ENCODE measurements around the gene DPEP3. TPM values are rescaled to one million over a fixed set of nuclear protein-coding genes. Genes with fewer than 3 reads are reported as not detected.
A peak's percentile ranks its signal among the peaks of the same experiment; 100 is the strongest.

Gene DPEP3
- total and polyA plus RNA-seq, 7 donors = 0.09 to 0.46 (median 0.27) TPM; not detected in 4

DNA sequence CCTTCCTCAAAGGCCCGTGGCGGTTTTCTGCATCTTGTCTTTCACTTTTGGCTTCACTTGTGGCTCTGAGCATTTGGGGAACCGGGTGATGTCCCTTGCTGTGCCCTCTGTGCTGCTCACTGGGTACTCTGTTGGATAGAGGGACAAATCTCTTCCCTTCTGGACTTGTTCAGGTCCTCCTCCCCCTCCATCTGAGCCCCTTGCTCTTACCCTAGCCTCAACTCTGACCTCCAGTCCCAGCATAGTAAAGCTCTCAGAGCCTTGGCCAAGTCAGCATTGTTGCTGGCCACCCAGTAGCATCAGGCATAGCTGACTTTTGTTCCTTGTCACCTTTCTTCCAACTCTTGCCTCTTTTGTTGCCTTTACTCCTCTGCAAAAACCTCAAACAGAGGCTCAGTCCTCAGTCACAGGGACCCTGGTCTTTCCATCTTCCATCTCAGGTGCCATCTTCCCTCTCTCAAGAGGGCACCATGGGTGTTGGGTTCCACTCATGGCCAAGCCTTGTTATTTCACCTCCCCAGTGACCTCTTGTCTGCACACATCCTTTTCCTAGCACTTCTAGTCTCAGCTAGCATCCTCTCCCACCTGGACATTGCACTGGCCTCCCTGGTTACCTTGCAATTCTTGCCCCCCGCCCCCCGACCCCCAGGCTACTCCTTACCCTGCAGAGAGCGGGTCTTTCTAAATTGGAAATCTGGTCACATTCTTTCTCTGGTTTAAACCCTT is 43.3 kb downstream of the DPEP3 start:
- H3K4me1 ChIP-seq = peaks cover 0 to 34% (median 28%) of the 10 kb centered on the region in 4 donors
- 44 to 48% methylated on average over 6 of the region's 6 CpGs for WGBS, 2 donors
- peak overlapping the region; percentile 91 to 97 (median 94) for H3K27ac ChIP-seq
- no peaks in the 10 kb centered on the region for H3K9me3 ChIP-seq
- peaks cover 0 to 30% (median 6%) of the 10 kb centered on the region in 4 donors for H3K36me3 ChIP-seq
- intact Hi-C loops (cut with DNase I) = loop anchor here (5.0 to 10.0 kb wide), 2 partner anchors 95 to 412 kb away; partner anchors contain the start of genes RIPOR1 and THAP11
- DNase-seq = no peak
- no peaks in the 10 kb centered on the region for H3K27me3 ChIP-seq
- H3K4me3 ChIP-seq = peak overlapping the region; percentile 77 to 89 (median 84)
- TF ChIP-seq POLR2A (IDR thresholded peaks at IDR 0.05) = no peak
- peak in 1 of 4 donors; percentile 3 for TF ChIP-seq POLR2AphosphoS5 (IDR thresholded peaks at IDR 0.05)

- peak within 1 kb of the TSS; percentile 77 to 89 (median 84) for H3K4me3 ChIP-seq
- H3K9me3 ChIP-seq = no peaks in the 10 kb centered on the region
- DNase-seq = peak; percentile 87
- peaks cover 0 to 34% (median 28%) of the 10 kb centered on the region in 4 donors for H3K4me1 ChIP-seq
- 0% methylated on average over 54 of the region's 54 CpGs for WGBS, 2 donors
- peak within 1 kb of the TSS; percentile 91 to 97 (median 94) for H3K27ac ChIP-seq
- peaks cover 0 to 28% (median 6%) of the 10 kb centered on the region in 4 donors for H3K36me3 ChIP-seq
- H3K27me3 ChIP-seq = no peaks in the 10 kb centered on the region
- intact Hi-C loops (cut with DNase I) = loop anchor here (5.0 to 10.0 kb wide), 2 partner anchors 94 to 412 kb away; partner anchors contain the start of genes RIPOR1 and THAP11
- TF ChIP-seq POLR2AphosphoS5 (IDR thresholded peaks at IDR 0.05) (peak in 3 of 4 donors; percentile 69 to 75 (median 72)), EP300 (IDR thresholded peaks at IDR 0.05) (no peak), POLR2A (IDR thresholded peaks at IDR 0.05) (peak; percentile 46 to 55)
Observed at GRCh38 chr16:67936124-67936879, 44.0 kb downstream of the DPEP3 start, which contains the start of gene PSMB10. PSMB10 (minus strand) TSS chr16:67936850; CDS start chr16:67936749, 101 bp downstream.

DNA sequence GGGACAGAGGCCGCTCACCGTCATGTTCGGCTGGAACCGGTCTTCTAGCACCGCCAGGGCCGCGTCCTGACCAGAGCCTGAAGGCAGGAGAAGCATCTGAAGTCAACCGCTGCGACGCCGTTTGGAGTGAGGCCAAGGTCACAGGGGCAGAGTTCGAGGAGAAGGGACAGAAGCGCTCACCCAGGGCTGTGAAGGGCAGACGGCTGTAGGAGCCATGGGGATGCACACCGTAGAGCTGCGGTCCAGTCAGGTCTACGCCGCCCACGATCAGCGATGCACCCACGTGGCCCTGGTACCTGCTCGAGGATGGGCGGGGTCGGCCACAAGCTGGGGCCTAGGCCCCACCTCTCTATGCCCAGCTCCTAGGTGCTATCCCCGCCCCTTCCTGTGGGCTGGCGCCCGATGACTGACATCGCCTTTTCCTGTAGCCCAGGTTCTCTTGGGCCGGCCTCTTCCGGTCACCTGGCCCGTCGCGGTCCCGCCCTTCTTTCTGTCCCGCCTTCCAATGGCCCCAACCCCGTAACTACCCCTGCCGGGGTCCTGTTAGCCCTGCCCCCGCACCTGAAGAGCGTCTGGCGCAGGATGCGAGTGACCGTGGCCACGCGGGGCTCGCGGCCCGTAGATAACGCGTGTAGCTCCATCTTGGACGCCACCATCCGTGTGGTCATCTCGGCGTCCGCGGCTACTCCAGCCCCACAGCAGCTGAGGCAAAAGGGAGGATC is 44.7 kb downstream of the DPEP3 start:
- WGBS, 2 donors = 3 to 9% methylated on average over 55 of the region's 55 CpGs
- Histone ChIP-seq H3K4me1 (peaks cover 0 to 34% (median 28%) of the 10 kb centered on the region in 4 donors), H3K4me3 (peak overlapping the region; percentile 77 to 89 (median 84)), H3K27me3 (no peaks in the 10 kb centered on the region), H3K27ac (peak overlapping the region; percentile 91 to 97 (median 94)), H3K36me3 (peaks cover 0 to 27% (median 6%) of the 10 kb centered on the region in 4 donors), H3K9me3 (no peaks in the 10 kb centered on the region)
- TF ChIP-seq POLR2A (IDR thresholded peaks at IDR 0.05) (peak; percentile 79 to 81), EP300 (IDR thresholded peaks at IDR 0.05) (no peak), POLR2AphosphoS5 (IDR thresholded peaks at IDR 0.05) (peak; percentile 89 to 94 (median 92)), CTCF (IDR thresholded peaks at IDR 0.05) (no peak)
- peak; percentile 97 for DNase-seq
- intact Hi-C loops (cut with DNase I) = loop anchor here (5.0 to 10.0 kb wide), 2 partner anchors 93 to 411 kb away; partner anchors contain the start of genes RIPOR1 and THAP11

- no peak for DNase-seq
- peak overlapping the region; percentile 77 to 89 (median 84) for H3K4me3 ChIP-seq
- TF ChIP-seq CTCF (IDR thresholded peaks at IDR 0.05) (no peak), POLR2AphosphoS5 (IDR thresholded peaks at IDR 0.05) (no peak), POLR2A (IDR thresholded peaks at IDR 0.05) (no peak)
- 60 to 67% methylated on average over 13 of the region's 13 CpGs for WGBS, 2 donors
- H3K9me3 ChIP-seq = no peaks in the 10 kb centered on the region
- no peaks in the 10 kb centered on the region for H3K27me3 ChIP-seq
- H3K4me1 ChIP-seq = peaks cover 0 to 30% (median 25%) of the 10 kb centered on the region in 4 donors
- H3K36me3 ChIP-seq = peaks cover 0 to 27% (median 6%) of the 10 kb centered on the region in 4 donors
- H3K27ac ChIP-seq = peak overlapping the region; percentile 91 to 97 (median 94)
- intact Hi-C loops (cut with DNase I) = loop anchor here (5.0 to 10.0 kb wide), 2 partner anchors 93 to 410 kb away; partner anchors contain the start of genes RIPOR1 and THAP11
Observed at GRCh38 chr16:67935101-67935401, 45.2 kb downstream of the DPEP3 start.

Measured in sigmoid colon (tissue), 7 donors.